HEK293 (cell line): Measurements from ENCODE around the gene MAPK12.
A peak's percentile ranks its signal among the peaks of the same experiment; 100 is the strongest.
"Not testable (repeated sequence)": the region's sequence is repeated elsewhere in the genome, so short reads cannot be mapped to it uniquely, and the experiment has no call there.

Source experiments
- CTCF ChIA-PET: fragments of 350-600 bp; formaldehyde crosslinking; extraction: SDS; loops from one replicate; lab custom pipeline; 2021; ENCODE audit warnings: antibody characterized with exemption; lab: Yijun Ruan, JAX
- POLR2A ChIA-PET: fragments of 300-600 bp; formaldehyde crosslinking; extraction: SDS; loops from one replicate; lab custom pipeline; 2020; ENCODE audit warnings: antibody characterized with exemption, inconsistent platforms; lab: Yijun Ruan, JAX
- H3K27ac ChIP-seq: fragments of 200-500 bp; sonication (Bioruptor generic); 2 replicates; pipeline ENCODE4 v1.5.1; 2014; ENCODE audit warnings: low read depth, low read length, control low read depth, inconsistent platforms; ENCODE audit errors: extremely low read depth
- H3K36me3 ChIP-seq, 2 experiments: fragments of 200-500 bp in 1 of 2; sonication (Bioruptor generic) in 1 of 2; 1 replicate in 1 of 2; 2 replicates in 1 of 2; pipeline ENCODE4 v1.5.1; 2014 to 2017; ENCODE audit warnings: inconsistent platforms in 2 of 2, low read length in 2 of 2; ENCODE audit not compliant: control insufficient read depth in 2 of 2, insufficient read depth in 1 of 2
- H3K4me1 ChIP-seq: fragments of 200-500 bp; sonication (Bioruptor generic); 2 replicates; pipeline ENCODE4 v1.5.1; 2014; ENCODE audit warnings: mild to moderate bottlenecking, low read length, inconsistent platforms; ENCODE audit not compliant: control insufficient read depth, insufficient read depth
- H3K4me3 ChIP-seq: 2 replicates; pipeline ENCODE4 v1.5.1; 2011; ENCODE audit warnings: low read depth, mild to moderate bottlenecking, control low read depth, low read length, moderate library complexity
- H3K9me3 ChIP-seq: fragments of 200-500 bp; sonication (Bioruptor generic); 2 replicates; pipeline ENCODE4 v1.5.1; 2014; ENCODE audit warnings: low read depth, low read length, inconsistent platforms; ENCODE audit not compliant: control insufficient read depth, insufficient read depth
- ELK4 ChIP-seq: IDR thresholded peaks from 2 replicates; pipeline ENCODE4 v1.6.1; 2011; ENCODE audit warnings: mild to moderate bottlenecking, low read depth, low read length, borderline replicate concordance
- SETDB1 ChIP-seq: IDR thresholded peaks from one replicate; pipeline ENCODE4 v1.6.1; 2017; ENCODE audit warnings: mild to moderate bottlenecking, low read length, moderate library complexity, mixed read lengths; ENCODE audit not compliant: insufficient read length
- ZFP41 ChIP-seq: fragments of 450-650 bp; formaldehyde crosslinking; IDR thresholded peaks from 2 replicates; pipeline ENCODE4 v1.5.1; 2016; ENCODE audit warnings: missing biosample characterization, missing genetic modification characterization, borderline replicate concordance
- ZNF133 ChIP-seq: fragments of 450-650 bp; formaldehyde crosslinking; IDR thresholded peaks from 2 replicates; pipeline ENCODE4 v1.5.1; 2016; ENCODE audit warnings: missing biosample characterization, missing genetic modification characterization
- ZNF280D ChIP-seq: fragments of 450-650 bp; formaldehyde crosslinking; IDR thresholded peaks from 2 replicates; pipeline ENCODE4 v1.5.1; 2016; ENCODE audit warnings: missing biosample characterization, missing genetic modification characterization
- ZNF311 ChIP-seq: fragments of 450-650 bp; formaldehyde crosslinking; IDR thresholded peaks from 2 replicates; pipeline ENCODE4 v1.5.1; 2017; ENCODE audit warnings: missing biosample characterization, missing genetic modification characterization, borderline replicate concordance
- ZNF600 ChIP-seq: fragments of 450-650 bp; formaldehyde crosslinking; IDR thresholded peaks from 2 replicates; pipeline ENCODE4 v1.5.1; 2016; ENCODE audit warnings: missing biosample characterization, missing genetic modification characterization
- ZNF623 ChIP-seq: fragments of 450-650 bp; formaldehyde crosslinking; IDR thresholded peaks from 2 replicates; pipeline ENCODE4 v1.5.1; 2016; ENCODE audit warnings: missing biosample characterization, missing genetic modification characterization
- ZNF704 ChIP-seq: fragments of 450-650 bp; formaldehyde crosslinking; IDR thresholded peaks from 2 replicates; pipeline ENCODE4 v1.5.1; 2016; ENCODE audit warnings: missing biosample characterization, missing genetic modification characterization
- ZSCAN16 ChIP-seq: fragments of 450-650 bp; formaldehyde crosslinking; IDR thresholded peaks from 2 replicates; pipeline ENCODE4 v1.5.1; 2016; ENCODE audit warnings: missing biosample characterization, missing genetic modification characterization

The MAPK12 gene

GRCh38 chr22:50205781-50206569, 55.5 kb downstream of the MAPK12 start:
- H3K4me1 ChIP-seq: no peaks in the 10 kb centered on the region
- CTCF ChIA-PET: interaction anchor here (0.7 to 2.8 kb wide), 8 partner anchors 16 to 254 kb away, joined by 3 to 13 read pairs (median 3); no protein-coding TSS in a partner anchor
- TF ChIP-seq ZSCAN16 (tag by site-specific recombination): no peak
- no peak for TF ChIP-seq ELK4
- no peak for TF ChIP-seq ZFP41 (tag by site-specific recombination)
- TF ChIP-seq ZNF623 (tag by site-specific recombination): peak; percentile 35; the same call in 1 of the 2 replicates
- TF ChIP-seq ZNF280D (tag by site-specific recombination): no peak
- POLR2A ChIA-PET: interaction anchor here (0.7 to 1.0 kb wide), 2 partner anchors 13 to 57 kb away, joined by 3 to 4 read pairs; no protein-coding TSS in a partner anchor
- no peak overlapping the region for H3K27ac ChIP-seq
- H3K4me3 ChIP-seq: no peak overlapping the region
- peaks cover 20 to 73% of the 10 kb centered on the region in 2 experiments for H3K36me3 ChIP-seq
- H3K9me3 ChIP-seq: no peaks in the 10 kb centered on the region

- ChIA-PET POLR2A (interaction anchor here (0.6 to 0.7 kb wide), 2 partner anchors 14 to 343 kb away, joined by 3 read pairs; no protein-coding TSS in a partner anchor), CTCF (interaction anchor here (1.1 to 2.8 kb wide), 2 partner anchors 56 to 63 kb away, joined by 3 to 13 read pairs; no protein-coding TSS in a partner anchor)
- H3K27ac ChIP-seq, H3K4me1 ChIP-seq, H3K4me3 ChIP-seq, H3K9me3 ChIP-seq: not testable (repeated sequence)
- H3K36me3 ChIP-seq: peaks cover 20 to 63% of the 10 kb centered on the region in 2 experiments
Measured at GRCh38 chr22:50204998-50205397, 56.5 kb downstream of the MAPK12 start.

- Histone ChIP-seq H3K36me3 (peaks cover 20 to 62% of the 10 kb centered on the region in 2 experiments), H3K9me3 (no peaks in the 10 kb centered on the region), H3K27ac (no peak overlapping the region), H3K4me3 (no peak overlapping the region), H3K4me1 (peaks cover 5% of the 10 kb centered on the region; the same call in 1 of the 2 replicates)
- ChIA-PET CTCF (interaction anchor here (0.7 to 2.8 kb wide), 4 partner anchors 18 to 63 kb away, joined by 3 to 13 read pairs (median 5); no protein-coding TSS in a partner anchor), POLR2A (interaction anchor here (0.6 to 0.7 kb wide), 2 partner anchors 168 to 343 kb away, joined by 3 read pairs; no protein-coding TSS in a partner anchor)
- no peak for TF ChIP-seq ZNF704 (tag by site-specific recombination)
- TF ChIP-seq SETDB1: peak; percentile 29
- no peak for TF ChIP-seq ZNF133 (tag by site-specific recombination)
- no peak for TF ChIP-seq ZNF311 (tag by site-specific recombination)
- no peak for TF ChIP-seq ZNF600
- TF ChIP-seq, all 188 proteins: peak for 1
Measured at GRCh38 chr22:50204571-50204970, 56.9 kb downstream of the MAPK12 start.
